ENCODE measurements around the gene SMAD7.

Gene SMAD7

GRCh38 chr18:48934723-48935432, 15.9 kb downstream of the SMAD7 start:
- TF ChIP-seq, protein P1, sequence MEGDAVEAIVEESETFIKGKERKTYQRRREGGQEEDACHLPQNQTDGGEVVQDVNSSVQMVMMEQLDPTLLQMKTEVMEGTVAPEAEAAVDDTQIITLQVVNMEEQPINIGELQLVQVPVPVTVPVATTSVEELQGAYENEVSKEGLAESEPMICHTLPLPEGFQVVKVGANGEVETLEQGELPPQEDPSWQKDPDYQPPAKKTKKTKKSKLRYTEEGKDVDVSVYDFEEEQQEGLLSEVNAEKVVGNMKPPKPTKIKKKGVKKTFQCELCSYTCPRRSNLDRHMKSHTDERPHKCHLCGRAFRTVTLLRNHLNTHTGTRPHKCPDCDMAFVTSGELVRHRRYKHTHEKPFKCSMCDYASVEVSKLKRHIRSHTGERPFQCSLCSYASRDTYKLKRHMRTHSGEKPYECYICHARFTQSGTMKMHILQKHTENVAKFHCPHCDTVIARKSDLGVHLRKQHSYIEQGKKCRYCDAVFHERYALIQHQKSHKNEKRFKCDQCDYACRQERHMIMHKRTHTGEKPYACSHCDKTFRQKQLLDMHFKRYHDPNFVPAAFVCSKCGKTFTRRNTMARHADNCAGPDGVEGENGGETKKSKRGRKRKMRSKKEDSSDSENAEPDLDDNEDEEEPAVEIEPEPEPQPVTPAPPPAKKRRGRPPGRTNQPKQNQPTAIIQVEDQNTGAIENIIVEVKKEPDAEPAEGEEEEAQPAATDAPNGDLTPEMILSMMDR (IDR thresholded peaks at IDR 0.05; ENCODE audit: control insufficient read depth, insufficient read depth, low read depth, low read length, missing control alignments) = no peak
- DNase-seq (ENCODE audit: low read depth) = no peak
- H3K4me3 ChIP-seq (ENCODE audit: control insufficient read depth, low read depth, low read length) = no peak overlapping the region

DNA sequence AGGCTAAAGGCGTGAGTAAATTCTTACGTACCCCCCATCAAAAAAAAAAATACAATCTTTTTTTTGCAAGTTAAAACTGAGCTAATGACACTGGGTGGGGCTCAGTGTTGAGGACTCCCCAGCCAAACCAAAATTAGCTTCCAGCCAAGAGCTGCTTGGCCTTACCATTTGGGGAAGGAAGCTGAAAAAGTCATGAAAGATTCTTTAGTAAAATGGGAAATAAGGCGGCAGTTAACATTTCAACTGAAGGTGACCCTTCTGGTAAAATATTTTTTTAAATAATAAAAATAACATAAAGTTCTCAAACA, 16.4 kb downstream of the SMAD7 start:
- H3K4me3 ChIP-seq (ENCODE audit: control insufficient read depth, low read depth, low read length) = no peak overlapping the region
- TF ChIP-seq, protein P1 (IDR thresholded peaks at IDR 0.05; ENCODE audit: control insufficient read depth, insufficient read depth, low read depth, low read length, missing control alignments) = no peak
- no peak for DNase-seq (ENCODE audit: low read depth)

DNA sequence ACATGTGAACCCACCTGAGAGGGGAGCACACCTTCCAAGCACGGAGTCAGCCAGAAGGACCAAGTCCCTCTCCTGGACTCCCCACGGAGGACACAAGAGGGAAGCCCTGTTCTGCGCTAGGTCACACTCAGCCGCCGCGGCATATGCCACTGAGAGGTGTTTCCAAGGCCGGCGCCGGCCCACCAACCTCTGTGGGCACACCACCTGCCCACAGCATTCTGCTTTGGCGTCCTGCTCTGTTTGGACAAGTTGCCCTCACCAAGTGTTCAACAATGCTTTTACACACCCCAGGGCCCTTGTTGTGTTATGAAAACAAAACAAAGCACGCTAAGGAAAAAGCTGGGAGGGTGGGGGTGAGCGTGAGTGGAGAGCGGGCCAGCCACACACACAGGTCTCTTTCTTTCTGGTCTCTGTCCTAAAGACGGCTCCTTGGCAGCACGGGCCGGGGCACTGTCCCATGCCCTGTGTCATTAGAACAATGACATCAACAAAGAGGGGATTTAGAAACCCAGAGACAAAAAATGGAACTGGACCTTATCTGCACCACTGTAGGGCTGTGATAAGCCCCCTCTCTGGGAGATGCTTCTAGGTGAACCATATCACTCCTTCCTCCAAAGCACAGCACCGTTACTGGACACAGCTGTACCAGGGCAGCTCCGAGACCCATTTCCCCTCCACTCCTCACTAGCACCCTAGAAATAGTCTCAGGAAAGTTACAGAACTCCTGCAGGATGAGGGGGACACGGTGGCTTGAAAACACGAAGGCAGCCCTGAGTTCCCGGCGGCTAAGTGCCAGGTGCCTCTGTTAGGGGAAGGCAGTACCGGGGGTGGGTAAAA, 17.0 kb downstream of the SMAD7 start:
- TF ChIP-seq, protein P1 (IDR thresholded peaks at IDR 0.05; ENCODE audit: control insufficient read depth, insufficient read depth, low read depth, low read length, missing control alignments) = no peak
- no peak for DNase-seq (ENCODE audit: low read depth)
- H3K4me3 ChIP-seq (ENCODE audit: control insufficient read depth, low read depth, low read length) = no peak overlapping the region

DNA sequence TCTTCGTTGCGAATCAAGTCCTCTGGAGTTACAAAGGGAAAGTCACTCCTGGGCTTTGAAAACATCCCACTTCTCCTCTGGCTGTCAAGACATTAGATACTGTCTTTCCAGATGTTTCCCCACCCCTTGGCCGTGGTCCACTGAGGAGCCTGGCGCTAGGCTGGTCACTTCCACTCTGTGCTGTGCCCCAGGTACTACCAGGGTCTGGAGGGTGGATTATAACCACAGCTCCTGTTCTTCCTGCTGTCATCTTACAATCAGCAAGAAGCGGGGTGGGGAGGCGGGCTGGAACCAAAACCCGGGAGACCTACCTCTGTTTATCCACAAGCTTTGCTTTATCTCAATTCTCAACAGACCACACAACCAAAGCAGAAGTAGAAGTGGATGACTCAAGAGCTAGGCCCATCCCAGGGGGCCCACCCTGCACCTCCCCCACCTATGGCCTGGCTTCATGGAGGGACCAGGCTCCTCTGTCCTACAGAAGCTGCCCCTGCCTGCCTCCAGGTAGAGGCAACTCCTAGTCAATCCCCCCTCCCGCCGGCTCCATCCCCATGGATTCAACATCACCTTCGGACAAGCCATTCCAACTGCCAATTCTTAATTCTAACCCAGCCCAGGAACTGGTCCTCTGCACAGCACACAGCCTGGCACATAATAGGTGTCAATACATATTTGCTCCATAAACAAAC, 17.8 kb downstream of the SMAD7 start:
- DNase-seq (ENCODE audit: low read depth) = no peak
- no peak overlapping the region for H3K4me3 ChIP-seq (ENCODE audit: control insufficient read depth, low read depth, low read length)
- TF ChIP-seq, protein P1 (IDR thresholded peaks at IDR 0.05; ENCODE audit: control insufficient read depth, insufficient read depth, low read depth, low read length, missing control alignments) = no peak

DNA sequence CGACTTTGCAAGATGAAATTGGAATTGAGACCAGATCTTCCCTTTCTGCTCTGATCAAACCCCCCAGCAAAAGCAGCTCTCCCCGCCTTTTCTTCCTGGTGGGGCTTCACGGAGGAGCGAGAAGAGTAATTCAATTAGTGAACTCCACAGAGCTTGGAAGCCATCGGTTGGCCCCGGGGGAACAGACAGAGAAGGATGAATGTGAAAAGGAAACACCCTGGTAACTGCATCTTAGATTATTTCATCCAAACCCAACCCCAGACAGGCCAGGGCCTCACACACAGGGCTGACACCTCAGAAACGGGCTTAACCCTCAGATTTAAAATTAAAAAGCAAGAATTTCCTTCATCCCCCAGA, 18.3 kb downstream of the SMAD7 start:
- no peak overlapping the region for H3K4me3 ChIP-seq (ENCODE audit: control insufficient read depth, low read depth, low read length)

More for the DNA sequence above, 18.3 kb downstream of the SMAD7 start:
- TF ChIP-seq, protein P1 (IDR thresholded peaks at IDR 0.05; ENCODE audit: control insufficient read depth, insufficient read depth, low read depth, low read length, missing control alignments) = no peak
- no peak for DNase-seq (ENCODE audit: low read depth)

All from AG09309 (cell line).